C4-2B (cell line): Measurements from ENCODE around the gene ROPN1B.

ENCODE experiments used
- H3K27ac ChIP-seq: fragments of 450-650 bp; 2 replicates; pipeline ENCODE4 v1.5.1; 2017
- ZFX ChIP-seq: fragments of 450-650 bp; IDR thresholded peaks from 2 replicates; pipeline ENCODE4 v1.6.1; 2017
- TF ChIP-seq, protein P1 (sequence below): fragments of 450-650 bp; conservative IDR thresholded peaks from 2 replicates; pipeline ENCODE4 v1.5.1; 2017; ENCODE audit warnings: mild to moderate bottlenecking

The ROPN1B gene

DNA sequence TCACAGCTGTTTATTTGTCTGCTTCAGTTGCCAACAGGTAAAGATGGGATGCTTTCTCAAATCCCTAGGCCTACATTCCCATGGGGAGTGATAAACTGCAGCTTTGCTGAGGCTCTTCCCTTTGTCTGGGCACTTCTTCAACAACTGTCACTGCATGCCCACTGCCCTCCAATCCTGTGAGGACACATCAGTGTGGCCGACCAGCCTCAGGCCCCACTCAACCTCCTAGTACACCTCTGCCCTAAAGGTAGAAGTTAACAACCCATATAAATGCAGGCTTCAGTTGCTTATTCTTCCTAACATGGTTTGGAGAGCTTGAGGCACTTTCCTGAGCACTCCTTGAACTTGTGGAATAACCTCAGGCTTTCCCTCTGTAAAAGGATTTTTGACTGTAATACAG lies 49.6 kb downstream of the ROPN1B start:
- no peak for TF ChIP-seq ZFX
- TF ChIP-seq, protein P1, sequence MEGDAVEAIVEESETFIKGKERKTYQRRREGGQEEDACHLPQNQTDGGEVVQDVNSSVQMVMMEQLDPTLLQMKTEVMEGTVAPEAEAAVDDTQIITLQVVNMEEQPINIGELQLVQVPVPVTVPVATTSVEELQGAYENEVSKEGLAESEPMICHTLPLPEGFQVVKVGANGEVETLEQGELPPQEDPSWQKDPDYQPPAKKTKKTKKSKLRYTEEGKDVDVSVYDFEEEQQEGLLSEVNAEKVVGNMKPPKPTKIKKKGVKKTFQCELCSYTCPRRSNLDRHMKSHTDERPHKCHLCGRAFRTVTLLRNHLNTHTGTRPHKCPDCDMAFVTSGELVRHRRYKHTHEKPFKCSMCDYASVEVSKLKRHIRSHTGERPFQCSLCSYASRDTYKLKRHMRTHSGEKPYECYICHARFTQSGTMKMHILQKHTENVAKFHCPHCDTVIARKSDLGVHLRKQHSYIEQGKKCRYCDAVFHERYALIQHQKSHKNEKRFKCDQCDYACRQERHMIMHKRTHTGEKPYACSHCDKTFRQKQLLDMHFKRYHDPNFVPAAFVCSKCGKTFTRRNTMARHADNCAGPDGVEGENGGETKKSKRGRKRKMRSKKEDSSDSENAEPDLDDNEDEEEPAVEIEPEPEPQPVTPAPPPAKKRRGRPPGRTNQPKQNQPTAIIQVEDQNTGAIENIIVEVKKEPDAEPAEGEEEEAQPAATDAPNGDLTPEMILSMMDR: no peak
- H3K27ac ChIP-seq: no peak overlapping the region

DNA sequence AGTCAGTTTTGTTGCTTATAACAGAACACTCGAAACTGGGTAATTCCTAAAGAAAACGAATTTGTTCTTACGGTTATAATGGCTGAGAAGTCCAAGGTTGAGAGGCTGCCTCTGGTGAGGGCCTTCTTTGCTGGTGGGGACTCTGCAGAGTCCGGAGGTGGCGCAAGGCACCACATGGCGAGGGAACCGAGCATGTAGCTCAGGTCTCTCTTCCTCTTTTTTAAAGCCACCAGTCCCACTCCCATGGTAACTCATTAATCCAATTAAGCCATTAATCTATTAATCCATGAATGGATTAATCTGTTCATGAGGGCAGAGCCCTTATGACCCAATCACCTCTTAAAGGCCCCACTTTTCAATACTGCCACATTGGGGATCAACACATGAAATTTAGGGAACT lies 50.0 kb downstream of the ROPN1B start:
- TF ChIP-seq, protein P1: no peak
- TF ChIP-seq ZFX: no peak
- H3K27ac ChIP-seq: no peak overlapping the region

DNA sequence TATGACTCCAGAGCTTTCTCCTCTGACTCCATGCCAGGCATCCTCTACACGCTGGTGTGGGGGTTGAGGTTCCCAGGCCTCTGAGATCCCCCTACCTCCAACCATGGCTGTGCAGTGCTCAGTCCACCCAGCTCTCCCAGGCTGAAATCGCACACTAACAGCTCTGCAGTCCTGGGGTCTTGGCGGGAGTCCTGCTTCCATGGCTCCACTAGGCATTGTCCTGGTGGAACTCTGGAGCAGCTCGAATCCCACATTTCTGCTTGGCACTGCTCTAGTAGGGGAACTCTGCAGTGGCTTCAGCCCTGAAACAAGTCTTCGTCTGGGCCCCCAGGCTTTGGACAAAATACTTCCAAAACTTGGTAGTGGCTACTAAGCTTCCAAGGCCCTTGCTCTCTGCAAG lies 50.7 kb downstream of the ROPN1B start:
- no peak for TF ChIP-seq ZFX
- TF ChIP-seq, protein P1: no peak
- H3K27ac ChIP-seq: no peak overlapping the region

DNA sequence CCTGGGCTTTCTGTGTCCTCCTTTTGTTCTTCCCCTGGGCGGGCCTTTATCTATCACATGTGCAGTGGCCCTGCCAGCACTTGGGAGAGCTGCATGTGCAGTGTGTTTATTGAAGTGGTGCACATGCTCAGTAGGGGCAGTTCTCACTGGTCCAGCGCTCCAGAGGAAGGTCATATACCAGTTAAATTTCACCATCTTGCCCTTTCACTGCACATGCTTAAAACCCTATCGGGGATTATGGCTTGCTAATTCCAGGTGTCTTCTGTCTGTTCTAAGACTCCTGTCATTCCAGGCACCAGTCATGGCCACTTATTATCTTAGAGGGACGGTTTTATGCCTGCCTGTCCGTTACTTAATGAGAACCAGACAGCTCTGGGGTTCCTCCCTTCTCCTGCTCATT lies 52.2 kb downstream of the ROPN1B start:
- TF ChIP-seq ZFX: no peak
- TF ChIP-seq, protein P1: no peak
- H3K27ac ChIP-seq: no peak overlapping the region

DNA sequence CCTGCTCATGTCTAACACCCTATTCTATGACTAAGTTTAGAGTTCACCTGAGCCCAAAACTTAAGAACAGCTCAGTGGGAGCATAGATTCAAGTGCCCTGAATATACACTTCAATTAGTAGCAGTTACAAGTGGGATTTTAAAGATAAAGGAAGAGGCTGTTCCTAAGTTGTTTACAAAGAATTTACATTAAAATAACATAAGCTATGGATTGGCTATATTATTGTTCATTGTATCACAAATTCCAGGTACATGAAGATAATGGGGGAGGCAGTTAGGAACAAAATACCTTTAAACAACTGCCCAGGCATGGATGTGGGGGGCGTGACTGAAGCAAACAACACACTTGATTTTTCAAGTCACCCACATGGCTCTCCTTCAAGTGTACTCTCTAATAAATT lies 52.7 kb downstream of the ROPN1B start:
- H3K27ac ChIP-seq: no peak overlapping the region
- TF ChIP-seq, protein P1: no peak
- no peak for TF ChIP-seq ZFX

DNA sequence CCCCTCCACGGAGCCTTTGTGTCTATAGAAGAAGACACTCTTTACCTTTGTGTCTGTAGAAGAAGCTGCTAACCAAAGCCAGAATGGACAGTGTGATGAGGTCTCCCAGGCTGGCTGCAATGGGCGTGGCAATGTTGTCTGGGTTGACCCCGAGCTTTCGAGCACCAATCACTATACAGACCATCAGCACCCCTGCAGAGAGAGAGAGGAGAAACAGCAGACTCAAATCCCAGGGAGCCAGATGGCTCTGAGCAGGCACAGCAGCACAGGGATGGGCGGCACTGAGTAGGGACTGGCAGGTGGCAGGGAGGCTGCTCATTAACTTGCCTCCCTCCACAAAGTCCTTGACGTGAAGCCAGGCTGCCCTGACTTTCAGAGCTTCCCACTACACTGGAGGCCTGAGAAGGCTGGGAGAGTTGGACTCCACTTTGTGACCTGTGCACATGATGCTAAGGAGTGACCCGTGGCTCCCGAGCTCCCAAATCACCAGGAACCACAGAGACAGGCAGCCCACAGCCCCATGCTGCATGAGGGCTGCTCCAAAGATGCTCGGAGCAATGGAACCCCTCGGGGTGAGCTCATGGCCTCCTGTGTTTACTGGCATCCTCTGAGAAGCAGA lies 53.9 kb downstream of the ROPN1B start:
- no peak for TF ChIP-seq ZFX
- TF ChIP-seq, protein P1: no peak
- H3K27ac ChIP-seq: no peak overlapping the region

DNA sequence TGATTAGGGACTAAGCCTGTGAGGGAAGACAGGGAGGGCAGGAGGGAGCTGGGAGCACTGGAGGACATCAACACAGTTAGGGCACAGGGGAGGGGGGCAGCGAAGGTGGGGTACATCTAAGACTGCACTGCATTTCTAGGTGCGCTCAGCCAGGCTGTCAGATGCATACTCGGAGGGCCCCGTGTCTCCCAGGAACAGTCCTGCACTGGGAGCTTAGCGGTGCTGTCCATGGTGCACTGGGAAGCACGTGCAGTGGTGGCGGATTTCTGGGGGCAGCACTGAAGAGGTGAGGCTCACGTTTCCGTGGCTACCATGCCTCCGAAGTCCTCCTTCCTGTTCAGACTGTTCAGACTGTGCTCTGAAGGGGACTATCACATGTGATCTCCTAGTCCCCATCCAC lies 54.4 kb downstream of the ROPN1B start:
- H3K27ac ChIP-seq: no peak overlapping the region
- TF ChIP-seq, protein P1: no peak
- TF ChIP-seq ZFX: no peak
